ENCODE data around the gene GNB5.

GNB5 gene

GRCh38 chr15:52102463-52102862 is 88.7 kb downstream of the GNB5 start (continued):
- TF ChIP-seq TSHZ2 (CRISPR knock-in tag; IDR thresholded peaks at IDR 0.05): no peak
- no peak for TF ChIP-seq TCF4 (CRISPR knock-in tag; IDR thresholded peaks at IDR 0.05; ENCODE audit: borderline replicate concordance)
- no peak for TF ChIP-seq ZNF565 (CRISPR knock-in tag; conservative IDR thresholded peaks at IDR 0.05; ENCODE audit: low read depth)
- no peak for TF ChIP-seq ZFP3 (CRISPR knock-in tag; IDR thresholded peaks at IDR 0.05)
- TF ChIP-seq, protein P1, sequence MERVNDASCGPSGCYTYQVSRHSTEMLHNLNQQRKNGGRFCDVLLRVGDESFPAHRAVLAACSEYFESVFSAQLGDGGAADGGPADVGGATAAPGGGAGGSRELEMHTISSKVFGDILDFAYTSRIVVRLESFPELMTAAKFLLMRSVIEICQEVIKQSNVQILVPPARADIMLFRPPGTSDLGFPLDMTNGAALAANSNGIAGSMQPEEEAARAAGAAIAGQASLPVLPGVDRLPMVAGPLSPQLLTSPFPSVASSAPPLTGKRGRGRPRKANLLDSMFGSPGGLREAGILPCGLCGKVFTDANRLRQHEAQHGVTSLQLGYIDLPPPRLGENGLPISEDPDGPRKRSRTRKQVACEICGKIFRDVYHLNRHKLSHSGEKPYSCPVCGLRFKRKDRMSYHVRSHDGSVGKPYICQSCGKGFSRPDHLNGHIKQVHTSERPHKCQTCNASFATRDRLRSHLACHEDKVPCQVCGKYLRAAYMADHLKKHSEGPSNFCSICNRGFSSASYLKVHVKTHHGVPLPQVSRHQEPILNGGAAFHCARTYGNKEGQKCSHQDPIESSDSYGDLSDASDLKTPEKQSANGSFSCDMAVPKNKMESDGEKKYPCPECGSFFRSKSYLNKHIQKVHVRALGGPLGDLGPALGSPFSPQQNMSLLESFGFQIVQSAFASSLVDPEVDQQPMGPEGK (CRISPR knock-in tag; IDR thresholded peaks at IDR 0.05; ENCODE audit: borderline replicate concordance): no peak
- no peak for TF ChIP-seq CREB5 (CRISPR knock-in tag; IDR thresholded peaks at IDR 0.05; ENCODE audit: low read depth)

- ATAC-seq: no peak
- TF ChIP-seq CREB5 (CRISPR knock-in tag; IDR thresholded peaks at IDR 0.05; ENCODE audit: low read depth): no peak
- no peak for TF ChIP-seq ESRRG (CRISPR knock-in tag; IDR thresholded peaks at IDR 0.05)
- TF ChIP-seq, protein P1 (CRISPR knock-in tag; IDR thresholded peaks at IDR 0.05; ENCODE audit: borderline replicate concordance): no peak
- TF ChIP-seq, protein P2, sequence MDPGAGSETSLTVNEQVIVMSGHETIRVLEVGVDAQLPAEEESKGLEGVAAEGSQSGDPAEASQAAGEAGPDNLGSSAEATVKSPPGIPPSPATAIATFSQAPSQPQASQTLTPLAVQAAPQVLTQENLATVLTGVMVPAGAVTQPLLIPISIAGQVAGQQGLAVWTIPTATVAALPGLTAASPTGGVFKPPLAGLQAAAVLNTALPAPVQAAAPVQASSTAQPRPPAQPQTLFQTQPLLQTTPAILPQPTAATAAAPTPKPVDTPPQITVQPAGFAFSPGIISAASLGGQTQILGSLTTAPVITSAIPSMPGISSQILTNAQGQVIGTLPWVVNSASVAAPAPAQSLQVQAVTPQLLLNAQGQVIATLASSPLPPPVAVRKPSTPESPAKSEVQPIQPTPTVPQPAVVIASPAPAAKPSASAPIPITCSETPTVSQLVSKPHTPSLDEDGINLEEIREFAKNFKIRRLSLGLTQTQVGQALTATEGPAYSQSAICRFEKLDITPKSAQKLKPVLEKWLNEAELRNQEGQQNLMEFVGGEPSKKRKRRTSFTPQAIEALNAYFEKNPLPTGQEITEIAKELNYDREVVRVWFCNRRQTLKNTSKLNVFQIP (CRISPR knock-in tag; IDR thresholded peaks at IDR 0.05; ENCODE audit: borderline replicate concordance, low read depth): no peak
- no peak for TF ChIP-seq ISL1 (CRISPR knock-in tag; IDR thresholded peaks at IDR 0.05)
- TF ChIP-seq ARNTL (CRISPR knock-in tag; IDR thresholded peaks at IDR 0.05; ENCODE audit: borderline replicate concordance, low read depth): no peak
- no peak for TF ChIP-seq BACH2 (CRISPR knock-in tag; IDR thresholded peaks at IDR 0.05; ENCODE audit: borderline replicate concordance)
- TF ChIP-seq GLIS3 (CRISPR knock-in tag; IDR thresholded peaks at IDR 0.05): no peak
- TF ChIP-seq TSHZ2 (CRISPR knock-in tag; IDR thresholded peaks at IDR 0.05): no peak
- TF ChIP-seq PPARA (CRISPR knock-in tag; IDR thresholded peaks at IDR 0.05; ENCODE audit: borderline replicate concordance): no peak
- TF ChIP-seq RARB (CRISPR knock-in tag; IDR thresholded peaks at IDR 0.05): no peak
- TF ChIP-seq OSR1 (CRISPR knock-in tag; IDR thresholded peaks at IDR 0.05): no peak
- no peak for TF ChIP-seq TCF4 (CRISPR knock-in tag; IDR thresholded peaks at IDR 0.05; ENCODE audit: borderline replicate concordance)
- no peak for TF ChIP-seq CSDC2 (CRISPR knock-in tag; IDR thresholded peaks at IDR 0.05)
- no peak for TF ChIP-seq ZNF565 (CRISPR knock-in tag; conservative IDR thresholded peaks at IDR 0.05; ENCODE audit: low read depth)
- no peak for TF ChIP-seq ZNF8 (CRISPR knock-in tag; IDR thresholded peaks at IDR 0.05)
Measured at GRCh38 chr15:52101542-52102323, 89.5 kb downstream of the GNB5 start.

Data from SK-N-SH treated with all-trans-retinoic acid at 6 μM for 48 hours (cell line).